ENCODE results near the gene TOP1.

TOP1 gene

DNA sequence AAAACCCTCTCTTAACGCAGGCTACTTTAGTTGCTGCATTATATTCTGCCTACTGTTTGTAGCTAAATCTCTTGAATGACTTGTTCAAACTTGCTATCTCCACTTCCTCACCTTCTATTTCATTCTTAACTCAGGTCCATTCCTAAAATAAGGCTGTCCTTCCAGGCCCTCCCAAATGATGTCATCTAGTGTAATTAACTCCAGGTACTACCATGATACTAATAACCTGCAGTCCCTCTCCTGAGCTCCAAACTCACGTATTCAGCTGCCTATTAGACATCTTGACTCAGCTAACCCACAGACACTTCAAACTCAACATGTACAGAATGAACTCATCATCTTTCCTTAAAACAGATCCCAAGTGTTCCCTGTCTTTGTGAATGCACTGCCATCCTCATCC lies 10.5 kb upstream of the TOP1 start:
- ChIA-PET POLR2A (no interaction called here), CTCF (interaction anchor here (0.7 to 11.2 kb wide), 6 partner anchors 8 to 38 kb away, joined by 3 to 83 read pairs (median 3); no protein-coding TSS in a partner anchor)
- DNase-seq (ENCODE audit: extremely low spot score) = no peak
- TF ChIP-seq, protein P1, sequence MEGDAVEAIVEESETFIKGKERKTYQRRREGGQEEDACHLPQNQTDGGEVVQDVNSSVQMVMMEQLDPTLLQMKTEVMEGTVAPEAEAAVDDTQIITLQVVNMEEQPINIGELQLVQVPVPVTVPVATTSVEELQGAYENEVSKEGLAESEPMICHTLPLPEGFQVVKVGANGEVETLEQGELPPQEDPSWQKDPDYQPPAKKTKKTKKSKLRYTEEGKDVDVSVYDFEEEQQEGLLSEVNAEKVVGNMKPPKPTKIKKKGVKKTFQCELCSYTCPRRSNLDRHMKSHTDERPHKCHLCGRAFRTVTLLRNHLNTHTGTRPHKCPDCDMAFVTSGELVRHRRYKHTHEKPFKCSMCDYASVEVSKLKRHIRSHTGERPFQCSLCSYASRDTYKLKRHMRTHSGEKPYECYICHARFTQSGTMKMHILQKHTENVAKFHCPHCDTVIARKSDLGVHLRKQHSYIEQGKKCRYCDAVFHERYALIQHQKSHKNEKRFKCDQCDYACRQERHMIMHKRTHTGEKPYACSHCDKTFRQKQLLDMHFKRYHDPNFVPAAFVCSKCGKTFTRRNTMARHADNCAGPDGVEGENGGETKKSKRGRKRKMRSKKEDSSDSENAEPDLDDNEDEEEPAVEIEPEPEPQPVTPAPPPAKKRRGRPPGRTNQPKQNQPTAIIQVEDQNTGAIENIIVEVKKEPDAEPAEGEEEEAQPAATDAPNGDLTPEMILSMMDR (IDR thresholded peaks at IDR 0.05; ENCODE audit: control extremely low read depth, extremely low read depth, low read depth, missing control alignments) = no peak

DNA sequence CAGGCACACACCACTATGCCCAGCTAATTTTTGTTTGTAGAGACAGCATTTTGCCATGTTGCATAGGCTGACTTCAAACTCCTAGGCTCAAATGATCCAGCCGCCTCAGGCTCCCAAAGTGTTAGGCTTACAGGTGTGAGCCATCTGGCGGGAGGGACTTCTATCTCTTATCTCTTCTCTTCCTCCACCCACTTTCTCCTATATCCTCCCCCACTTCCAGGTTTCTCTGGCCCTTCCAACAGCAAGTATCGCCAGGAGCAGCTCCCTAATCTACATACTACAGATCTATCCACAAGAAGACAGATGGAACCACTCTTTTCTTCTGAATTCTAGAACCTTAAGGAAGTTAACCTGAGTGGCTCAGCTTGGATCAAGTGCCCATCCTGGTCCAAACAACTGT lies 5.1 kb upstream of the TOP1 start:
- DNase-seq (ENCODE audit: extremely low spot score) = no peak
- ChIA-PET CTCF (interaction anchor here (1.5 to 11.2 kb wide), 3 partner anchors 10 to 32 kb away, joined by 3 to 83 read pairs (median 7); no protein-coding TSS in a partner anchor), POLR2A (no interaction called here)
- TF ChIP-seq, protein P1 (IDR thresholded peaks at IDR 0.05; ENCODE audit: control extremely low read depth, extremely low read depth, low read depth, missing control alignments) = no peak

DNA sequence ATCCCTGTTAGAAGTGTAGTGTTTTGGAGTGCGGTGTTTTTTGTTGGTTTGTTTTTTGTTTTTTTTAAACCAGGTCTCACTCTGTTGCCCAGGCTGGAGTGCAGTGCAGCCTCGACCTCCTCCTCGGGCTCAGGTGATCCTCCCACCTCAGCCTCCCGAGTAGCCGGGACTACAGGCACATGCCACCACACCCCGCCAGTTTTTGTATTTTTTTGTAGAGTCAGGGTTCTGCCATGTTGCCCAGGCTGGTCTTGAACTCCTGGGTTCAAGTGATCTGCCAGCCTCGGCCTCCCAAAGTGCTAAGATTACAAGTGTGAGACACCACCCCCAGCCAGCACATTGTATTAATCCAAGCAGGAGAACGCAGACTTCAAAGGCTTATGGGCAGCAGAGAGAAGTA lies 1.3 kb upstream of the TOP1 start:
- no peak for DNase-seq (ENCODE audit: extremely low spot score)
- ChIA-PET CTCF (interaction anchor here (1.5 kb wide), 1 partner anchor 59 kb away, joined by 4 read pairs; no protein-coding TSS in a partner anchor), POLR2A (no interaction called here)
- TF ChIP-seq, protein P1 (IDR thresholded peaks at IDR 0.05; ENCODE audit: control extremely low read depth, extremely low read depth, low read depth, missing control alignments) = no peak

DNA sequence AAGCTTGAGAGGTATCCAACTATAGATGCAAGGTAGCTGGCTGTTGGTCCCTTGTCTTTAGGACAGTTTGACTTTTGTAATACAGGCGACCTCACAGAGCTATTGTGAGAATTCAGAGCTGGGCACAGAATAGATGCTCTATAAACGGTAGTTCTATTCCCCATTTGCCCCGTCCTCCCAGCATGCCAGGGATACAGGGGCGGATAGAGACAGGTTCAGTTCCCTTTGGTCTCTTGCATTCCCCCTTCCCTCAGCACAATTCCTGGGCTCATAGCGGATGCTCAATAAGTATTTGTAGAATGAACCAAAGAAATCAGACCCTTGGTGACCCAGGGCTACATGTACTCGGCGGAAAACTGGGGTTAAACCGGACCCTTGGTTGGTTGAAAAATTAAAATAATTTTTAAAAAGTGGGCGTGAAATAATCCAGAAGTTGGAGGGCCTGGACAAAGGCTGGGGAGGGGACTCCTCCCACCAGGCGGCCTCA lies 707 bp upstream of the TOP1 start:
- POLR2A ChIA-PET = no interaction called here
- TF ChIP-seq, protein P1 (IDR thresholded peaks at IDR 0.05; ENCODE audit: control extremely low read depth, extremely low read depth, low read depth, missing control alignments) = no peak
- DNase-seq (ENCODE audit: extremely low spot score) = no peak
- CTCF ChIA-PET = interaction anchor here (0.7 to 1.5 kb wide), 4 partner anchors 9 to 59 kb away, joined by 3 to 4 read pairs (median 3); no protein-coding TSS in a partner anchor

DNA sequence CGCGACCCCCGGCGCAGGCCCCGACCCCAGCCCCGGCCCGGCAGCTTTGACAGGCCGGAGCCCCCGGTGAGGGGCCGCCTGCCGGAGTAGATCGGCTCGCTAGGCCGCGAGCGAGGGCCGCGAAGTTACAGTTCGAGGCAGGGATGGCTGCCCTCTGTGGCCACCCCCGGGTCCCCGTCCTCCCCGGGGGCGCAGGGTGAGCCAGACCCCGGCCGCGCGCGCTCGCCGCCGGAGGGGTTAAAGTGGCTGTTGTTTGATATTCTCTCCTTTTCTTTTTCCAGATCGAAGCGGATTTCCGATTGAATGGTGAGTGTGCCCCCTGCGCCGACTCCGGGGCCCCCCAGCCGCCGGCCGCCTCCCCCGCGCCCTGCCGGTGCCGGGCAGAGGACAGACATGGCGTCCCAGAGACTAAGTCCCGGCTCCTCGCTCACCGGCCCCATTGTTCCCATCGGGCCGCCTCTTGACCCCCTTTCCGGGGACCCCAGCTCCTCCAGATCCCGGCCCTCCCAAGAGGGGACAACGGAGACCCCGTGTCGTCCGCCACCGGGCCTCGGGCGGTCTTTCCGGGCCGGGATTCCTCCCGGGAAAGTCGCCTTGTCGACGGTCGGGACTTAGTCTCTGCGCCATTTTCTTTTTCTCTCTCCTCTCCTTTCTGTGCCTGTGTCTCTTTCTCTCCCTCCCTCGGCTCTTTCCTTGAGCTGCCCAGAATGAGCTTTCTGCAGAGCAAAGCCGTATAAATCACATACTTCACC lies 704 bp downstream of the TOP1 start:
- TF ChIP-seq, protein P1 (IDR thresholded peaks at IDR 0.05; ENCODE audit: control extremely low read depth, extremely low read depth, low read depth, missing control alignments) = no peak
- CTCF ChIA-PET = interaction anchor here (1.2 kb wide), 1 partner anchor 38 kb away, joined by 7 read pairs; no protein-coding TSS in a partner anchor
- DNase-seq (ENCODE audit: extremely low spot score) = peak; percentile 69
- POLR2A ChIA-PET = interaction anchor here (0.7 kb wide), 1 partner anchor 39 kb away, joined by 3 read pairs; no protein-coding TSS in a partner anchor

DNA sequence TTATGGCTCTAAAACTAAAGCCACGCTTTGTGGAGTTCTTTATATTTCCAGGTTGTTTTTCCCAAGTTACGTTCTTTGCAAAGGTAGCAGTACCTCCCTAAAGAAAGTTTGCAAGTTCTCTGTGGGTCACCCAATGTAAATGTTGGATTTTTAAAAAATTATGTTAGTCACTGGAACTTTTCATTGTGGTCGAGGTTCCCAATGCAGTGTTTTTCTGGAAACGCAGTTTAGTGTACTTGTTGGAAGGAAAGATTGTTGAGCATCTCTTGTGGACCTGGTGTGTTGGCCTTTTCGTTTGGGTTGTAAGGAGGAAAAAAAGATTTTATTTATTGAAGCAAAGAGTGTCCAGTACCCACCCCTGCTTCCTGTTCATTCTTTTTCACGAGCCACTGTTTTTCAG lies 1.4 kb downstream of the TOP1 start:
- CTCF ChIA-PET = interaction anchor here (1.2 to 2.2 kb wide), 3 partner anchors 10 to 39 kb away, joined by 3 to 9 read pairs (median 7); no protein-coding TSS in a partner anchor
- POLR2A ChIA-PET = interaction anchor here (0.7 to 2.3 kb wide), 3 partner anchors 11 to 40 kb away, joined by 3 to 6 read pairs (median 3); no protein-coding TSS in a partner anchor
- TF ChIP-seq, protein P1 (IDR thresholded peaks at IDR 0.05; ENCODE audit: control extremely low read depth, extremely low read depth, low read depth, missing control alignments) = no peak
- no peak for DNase-seq (ENCODE audit: extremely low spot score)
